ENCODE data around the gene FAM180A. TPM values are rescaled to one million over a fixed set of nuclear protein-coding genes. Genes with fewer than 3 reads are reported as not detected.

The FAM180A gene
- 1 to 10 TPM; 2.3 to 5.8 (median 4.9) TPM for total RNA-seq

DNA sequence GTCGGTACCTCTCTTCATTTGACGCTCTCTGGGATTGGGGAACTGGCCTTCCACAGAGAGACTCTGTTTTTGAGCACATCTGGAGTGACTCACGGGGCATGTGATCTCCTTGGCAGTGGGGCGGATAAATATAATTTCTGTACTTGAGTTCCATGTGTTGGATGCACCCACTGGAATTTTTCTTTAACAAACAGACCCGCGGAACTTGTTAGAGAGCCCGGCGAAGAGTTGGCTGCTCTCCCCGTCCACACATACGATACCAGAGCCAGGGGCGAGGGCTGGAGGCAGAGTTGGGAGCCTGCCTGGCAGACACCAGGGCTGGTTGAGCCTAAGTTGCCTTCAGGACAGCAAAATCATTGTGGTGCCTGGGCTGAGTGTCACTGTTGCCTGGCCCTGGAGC lies at the start of gene FAM180A:
Gene FAM180A, minus strand, starts transcription at position 44 of the 400 bp plus-strand sequence. CDS start 233 bp downstream, outside the sequence.
- DNase-seq (ENCODE audit: low spot score in 2 of 2) = peak; percentile 81 to 86

DNA sequence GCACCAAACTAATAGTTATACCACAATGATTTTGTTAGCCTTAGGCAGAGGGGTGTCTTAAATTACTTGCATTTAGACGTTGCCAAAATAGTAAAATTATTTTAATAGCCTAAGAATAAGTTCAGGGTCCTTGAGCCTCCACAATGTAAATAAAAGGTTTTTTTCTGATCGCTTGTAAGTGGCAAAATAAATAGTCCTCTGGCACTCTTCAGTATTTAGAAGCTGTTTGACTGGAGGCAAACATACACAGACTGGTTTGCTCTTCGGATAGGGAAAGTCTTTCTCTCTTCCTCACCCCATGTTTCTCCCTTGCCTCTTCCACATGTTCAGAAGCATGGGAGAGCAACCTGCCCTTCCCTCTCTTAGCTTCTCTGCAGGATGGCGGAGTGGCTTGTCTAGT lies 49.5 kb upstream of the FAM180A start:
- H3K9me3 ChIP-seq = no peaks in the 10 kb centered on the region
- 72% methylated on average over 4 of the region's 4 CpGs for WGBS
- TF ChIP-seq EP300 (IDR thresholded peaks at IDR 0.05) = no peak
- TF ChIP-seq, protein P1, sequence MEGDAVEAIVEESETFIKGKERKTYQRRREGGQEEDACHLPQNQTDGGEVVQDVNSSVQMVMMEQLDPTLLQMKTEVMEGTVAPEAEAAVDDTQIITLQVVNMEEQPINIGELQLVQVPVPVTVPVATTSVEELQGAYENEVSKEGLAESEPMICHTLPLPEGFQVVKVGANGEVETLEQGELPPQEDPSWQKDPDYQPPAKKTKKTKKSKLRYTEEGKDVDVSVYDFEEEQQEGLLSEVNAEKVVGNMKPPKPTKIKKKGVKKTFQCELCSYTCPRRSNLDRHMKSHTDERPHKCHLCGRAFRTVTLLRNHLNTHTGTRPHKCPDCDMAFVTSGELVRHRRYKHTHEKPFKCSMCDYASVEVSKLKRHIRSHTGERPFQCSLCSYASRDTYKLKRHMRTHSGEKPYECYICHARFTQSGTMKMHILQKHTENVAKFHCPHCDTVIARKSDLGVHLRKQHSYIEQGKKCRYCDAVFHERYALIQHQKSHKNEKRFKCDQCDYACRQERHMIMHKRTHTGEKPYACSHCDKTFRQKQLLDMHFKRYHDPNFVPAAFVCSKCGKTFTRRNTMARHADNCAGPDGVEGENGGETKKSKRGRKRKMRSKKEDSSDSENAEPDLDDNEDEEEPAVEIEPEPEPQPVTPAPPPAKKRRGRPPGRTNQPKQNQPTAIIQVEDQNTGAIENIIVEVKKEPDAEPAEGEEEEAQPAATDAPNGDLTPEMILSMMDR (IDR thresholded peaks at IDR 0.05) = no peak
- H3K4me1 ChIP-seq = peaks cover 15% of the 10 kb centered on the region
- no peak overlapping the region for H3K27ac ChIP-seq
- no peak for DNase-seq (ENCODE audit: low spot score in 2 of 2)
- H3K4me3 ChIP-seq = no peak overlapping the region
- H3K36me3 ChIP-seq = no peaks in the 10 kb centered on the region
- peaks cover 9% of the 10 kb centered on the region for H3K27me3 ChIP-seq

More for the DNA sequence above, at the start of gene FAM180A:
- TF ChIP-seq, protein P1 (IDR thresholded peaks at IDR 0.05) = no peak
- TF ChIP-seq EP300 (IDR thresholded peaks at IDR 0.05) = no peak
- TF ChIP-seq POLR2AphosphoS5 (IDR thresholded peaks at IDR 0.05) = peak in 1 of 3 donors; percentile 14
- 5% methylated on average over 8 of the region's 11 CpGs for WGBS
- peak within 1 kb of the TSS; percentile 44 for H3K4me3 ChIP-seq
- H3K27me3 ChIP-seq = no peaks in the 10 kb centered on the region
- no peaks in the 10 kb centered on the region for H3K36me3 ChIP-seq
- H3K27ac ChIP-seq = peak within 1 kb of the TSS; percentile 82
- peaks cover 31% of the 10 kb centered on the region for H3K4me1 ChIP-seq
- H3K9me3 ChIP-seq = no peaks in the 10 kb centered on the region

DNA sequence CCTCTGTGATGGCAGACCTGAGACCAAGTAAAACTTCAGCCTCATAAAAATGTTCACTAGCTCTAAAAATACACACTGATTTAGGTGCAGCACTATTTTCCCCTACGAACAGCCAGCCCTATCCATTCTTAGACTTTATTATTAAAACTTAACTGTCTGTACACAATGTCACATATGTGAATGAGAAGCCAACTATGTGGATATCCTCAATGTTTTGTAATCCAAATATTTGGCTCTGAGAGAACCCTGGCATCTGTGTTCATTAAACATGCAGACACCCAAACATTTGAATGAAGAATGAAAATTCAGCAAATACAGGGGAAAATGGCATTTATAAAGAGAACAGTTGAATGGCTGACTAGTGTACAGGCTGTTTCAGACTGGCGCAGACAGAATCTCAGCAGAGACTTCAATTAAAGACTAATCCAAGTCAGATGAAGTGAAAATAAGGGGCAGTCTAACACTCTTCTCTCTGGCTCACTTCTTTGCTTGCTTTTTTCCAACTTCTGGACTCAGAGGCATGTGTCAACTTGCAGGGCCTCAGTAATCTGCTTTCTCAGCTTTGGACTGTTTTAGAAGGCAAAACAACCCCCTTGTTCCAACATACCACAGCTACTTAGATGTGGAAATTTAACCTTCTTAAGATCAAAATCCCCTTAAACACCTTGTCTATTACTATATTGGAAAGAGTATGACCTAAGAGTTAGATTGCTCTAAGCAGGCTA lies 47.4 kb upstream of the FAM180A start:
- Histone ChIP-seq H3K9me3 (no peaks in the 10 kb centered on the region), H3K36me3 (no peaks in the 10 kb centered on the region), H3K27me3 (peaks cover 9% of the 10 kb centered on the region), H3K4me1 (peaks cover 11% of the 10 kb centered on the region), H3K27ac (peak overlapping the region; percentile 37), H3K4me3 (no peak overlapping the region)
- DNase-seq (ENCODE audit: low spot score in 2 of 2) = no peak
- WGBS = 67% methylated on average over 2 of the region's 2 CpGs
- TF ChIP-seq, protein P1 (IDR thresholded peaks at IDR 0.05) = no peak
- TF ChIP-seq EP300 (IDR thresholded peaks at IDR 0.05) = no peak
- no peak for TF ChIP-seq POLR2AphosphoS5 (IDR thresholded peaks at IDR 0.05)
- TF ChIP-seq POLR2A (IDR thresholded peaks at IDR 0.05) = no peak

DNA sequence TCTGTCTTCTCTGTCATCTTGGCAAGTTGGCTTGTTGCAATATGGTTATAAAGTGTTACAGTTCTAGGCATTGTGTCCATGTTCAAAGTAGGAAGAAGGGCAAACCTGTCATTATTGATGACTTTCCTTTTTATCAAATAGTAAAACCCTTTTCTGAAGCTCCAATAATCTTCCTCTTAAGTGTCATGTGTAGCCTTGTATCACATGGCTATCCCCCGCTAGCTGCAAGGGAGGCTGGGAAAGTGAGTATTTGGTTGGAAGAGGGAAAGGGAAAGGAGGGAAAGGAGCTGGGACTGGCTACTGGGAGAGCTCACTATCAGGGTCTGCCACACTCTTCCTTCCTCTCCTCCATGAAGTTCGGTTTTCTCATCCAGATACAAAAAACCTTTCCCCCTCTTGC lies 45.2 kb upstream of the FAM180A start:
- Histone ChIP-seq H3K4me3 (no peak overlapping the region), H3K27me3 (peaks cover 3% of the 10 kb centered on the region), H3K4me1 (peaks cover 7% of the 10 kb centered on the region), H3K27ac (no peak overlapping the region), H3K9me3 (no peaks in the 10 kb centered on the region), H3K36me3 (no peaks in the 10 kb centered on the region)
- TF ChIP-seq, protein P1 (IDR thresholded peaks at IDR 0.05) = no peak
- TF ChIP-seq POLR2AphosphoS5 (IDR thresholded peaks at IDR 0.05) = no peak
- TF ChIP-seq POLR2A (IDR thresholded peaks at IDR 0.05) = no peak
- TF ChIP-seq EP300 (IDR thresholded peaks at IDR 0.05) = no peak
- 95% methylated on average over 2 of the region's 2 CpGs for WGBS
- DNase-seq (ENCODE audit: low spot score in 2 of 2) = no peak

DNA sequence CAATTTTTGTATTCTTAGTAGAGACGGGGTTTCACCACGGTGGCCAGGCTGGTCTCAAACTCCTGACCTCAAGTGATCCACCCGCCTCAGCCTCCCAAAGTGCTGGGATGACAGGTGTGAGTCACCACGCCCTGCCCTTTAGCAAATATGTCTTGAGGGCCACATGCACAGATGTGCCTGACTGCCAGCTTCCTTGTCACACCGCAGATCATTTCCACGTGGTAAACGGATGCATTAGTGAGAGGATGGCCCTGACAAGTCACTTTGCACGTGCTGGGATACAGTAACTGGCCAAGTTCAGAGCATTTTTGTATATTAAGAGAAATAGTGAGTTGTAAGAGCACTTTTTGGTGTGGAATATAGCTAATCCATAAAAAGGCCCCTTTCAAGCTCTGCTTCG lies 44.3 kb upstream of the FAM180A start:
- WGBS = 90% methylated on average over 5 of the region's 9 CpGs
- DNase-seq (ENCODE audit: low spot score in 2 of 2) = no peak

More for the DNA sequence above, 44.3 kb upstream of the FAM180A start:
- Histone ChIP-seq H3K9me3 (no peaks in the 10 kb centered on the region), H3K36me3 (no peaks in the 10 kb centered on the region), H3K27me3 (no peaks in the 10 kb centered on the region), H3K27ac (no peak overlapping the region), H3K4me3 (no peak overlapping the region), H3K4me1 (peaks cover 7% of the 10 kb centered on the region)
- TF ChIP-seq EP300 (IDR thresholded peaks at IDR 0.05) (no peak), POLR2AphosphoS5 (IDR thresholded peaks at IDR 0.05) (no peak), POLR2A (IDR thresholded peaks at IDR 0.05) (no peak)
- TF ChIP-seq, protein P1 (IDR thresholded peaks at IDR 0.05) = no peak
